ENCODE measurements around the gene TAX1BP1.

The TAX1BP1 gene

DNA sequence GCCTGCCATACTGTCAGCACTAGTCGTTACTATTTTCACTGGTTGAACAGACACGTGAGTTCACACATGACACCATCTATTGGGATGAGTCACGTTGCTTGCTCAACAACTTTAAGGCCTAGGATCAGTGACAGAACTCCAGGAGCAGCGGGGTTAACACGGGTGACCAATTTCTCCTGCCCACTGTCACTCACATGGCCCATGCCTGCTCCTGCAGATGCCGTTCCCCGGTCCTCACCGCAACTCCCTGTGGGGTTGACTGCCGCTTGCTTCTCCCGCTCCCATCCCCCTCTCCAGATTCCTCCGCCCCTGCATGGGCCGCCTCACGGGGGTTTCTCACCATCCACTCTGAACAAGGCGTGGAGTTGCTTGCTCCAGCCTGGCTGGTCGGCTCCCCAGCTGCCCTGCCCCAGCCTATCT is 128.2 kb downstream of the TAX1BP1 start:
- WGBS (ENCODE audit: insufficient coverage) = 97% methylated on average over 15 of the region's 15 CpGs
- ChIA-PET POLR2A (no interaction called here), CTCF (interaction anchor here (0.7 kb wide), 1 partner anchor 15 kb away, joined by 3 read pairs; no protein-coding TSS in a partner anchor)
- Histone ChIP-seq H3K36me3 (ENCODE audit: control insufficient read depth in 4 of 4, insufficient read depth in 4 of 4, low read length in 3 of 4) (no peaks in the 10 kb centered on the region), H3K27ac (ENCODE audit: insufficient read depth in 1 of 2, low read depth in 1 of 2, low read length in 2 of 2, poor library complexity in 1 of 2, severe bottlenecking in 2 of 2) (no peak overlapping the region), H3K4me3 (ENCODE audit: control insufficient read depth in 1 of 7, extremely low read depth in 1 of 7, insufficient read depth in 4 of 7, low read depth in 2 of 7, low read length in 6 of 7) (no peak overlapping the region), H3K27me3 (replicated peaks in 2 of 5; ENCODE audit: control insufficient read depth in 4 of 5, insufficient read depth in 5 of 5, low read length in 4 of 5) (no peaks in the 10 kb centered on the region), H3K9me3 (ENCODE audit: control extremely low read depth in 1 of 5, control insufficient read depth in 4 of 5, insufficient read depth in 2 of 5, low read depth in 1 of 5, low read length in 4 of 5) (no peaks in the 10 kb centered on the region), H3K4me1 (ENCODE audit: control extremely low read depth in 1 of 4, control insufficient read depth in 4 of 4, insufficient read depth in 4 of 4, low read length in 3 of 4) (no peaks in the 10 kb centered on the region)
- no peak for DNase-seq

DNA sequence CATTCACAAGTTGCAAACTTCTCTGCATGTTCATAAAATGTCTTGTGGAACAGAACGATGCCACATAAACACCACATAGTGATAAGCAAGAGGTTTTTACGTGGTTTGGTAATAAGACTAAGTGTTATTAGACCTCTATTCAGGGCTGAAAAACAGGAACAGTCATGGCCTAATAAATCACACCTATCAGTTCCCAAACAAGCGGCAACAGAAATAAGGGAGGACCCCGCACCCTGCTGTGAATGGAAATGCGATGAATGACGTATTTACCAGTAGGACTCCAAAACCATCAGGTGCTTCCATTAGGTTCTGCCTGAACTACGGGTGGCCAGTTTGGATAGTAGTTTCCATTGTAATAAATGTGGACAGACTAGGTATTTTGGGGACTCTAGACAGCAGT is 129.1 kb downstream of the TAX1BP1 start:
- no peaks in the 10 kb centered on the region for H3K9me3 ChIP-seq (ENCODE audit: control extremely low read depth in 1 of 5, control insufficient read depth in 4 of 5, insufficient read depth in 2 of 5, low read depth in 1 of 5, low read length in 4 of 5)
- peak; percentile 14 to 66 (median 52) for DNase-seq
- H3K36me3 ChIP-seq (ENCODE audit: control insufficient read depth in 4 of 4, insufficient read depth in 4 of 4, low read length in 3 of 4) = no peaks in the 10 kb centered on the region
- ChIA-PET CTCF (no interaction called here), POLR2A (no interaction called here)
- no peak overlapping the region for H3K27ac ChIP-seq (ENCODE audit: insufficient read depth in 1 of 2, low read depth in 1 of 2, low read length in 2 of 2, poor library complexity in 1 of 2, severe bottlenecking in 2 of 2)
- H3K27me3 ChIP-seq (replicated peaks in 2 of 5; ENCODE audit: control insufficient read depth in 4 of 5, insufficient read depth in 5 of 5, low read length in 4 of 5) = no peaks in the 10 kb centered on the region
- WGBS (ENCODE audit: insufficient coverage) = 25% methylated on average over 5 of the region's 7 CpGs
- peaks cover 0 to 3% (median 1%) of the 10 kb centered on the region in 4 experiments for H3K4me1 ChIP-seq (ENCODE audit: control extremely low read depth in 1 of 4, control insufficient read depth in 4 of 4, insufficient read depth in 4 of 4, low read length in 3 of 4)
- no peak overlapping the region for H3K4me3 ChIP-seq (ENCODE audit: control insufficient read depth in 1 of 7, extremely low read depth in 1 of 7, insufficient read depth in 4 of 7, low read depth in 2 of 7, low read length in 6 of 7)

DNA sequence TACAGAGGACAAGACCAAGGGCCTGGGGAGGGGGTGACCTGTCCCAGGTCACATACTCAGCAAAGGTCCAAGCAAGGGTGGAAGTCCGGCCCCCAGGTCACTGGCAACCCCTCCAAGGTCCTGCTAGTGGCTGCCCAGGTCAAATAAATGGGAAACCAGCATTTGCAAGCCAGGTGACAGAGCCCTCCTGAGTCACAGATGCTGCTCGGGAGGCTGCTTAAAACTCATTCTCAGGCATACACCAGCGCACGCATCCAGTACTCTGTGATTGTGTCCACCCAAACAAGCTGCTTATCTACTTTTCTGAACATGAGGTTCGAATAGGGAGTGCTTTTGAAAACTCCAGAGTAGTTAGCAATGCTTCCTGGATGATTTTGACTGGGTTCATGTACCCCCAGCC is 130.6 kb downstream of the TAX1BP1 start:
- no peaks in the 10 kb centered on the region for H3K36me3 ChIP-seq (ENCODE audit: control insufficient read depth in 4 of 4, insufficient read depth in 4 of 4, low read length in 3 of 4)
- H3K4me1 ChIP-seq (ENCODE audit: control extremely low read depth in 1 of 4, control insufficient read depth in 4 of 4, insufficient read depth in 4 of 4, low read length in 3 of 4) = peaks cover 0 to 7% (median 5%) of the 10 kb centered on the region in 4 experiments
- no peaks in the 10 kb centered on the region for H3K27me3 ChIP-seq (replicated peaks in 2 of 5; ENCODE audit: control insufficient read depth in 4 of 5, insufficient read depth in 5 of 5, low read length in 4 of 5)
- DNase-seq = no peak
- H3K4me3 ChIP-seq (ENCODE audit: control insufficient read depth in 1 of 7, extremely low read depth in 1 of 7, insufficient read depth in 4 of 7, low read depth in 2 of 7, low read length in 6 of 7) = no peak overlapping the region
- CTCF ChIA-PET = interaction anchor here (0.7 kb wide), 1 partner anchor 9 kb away, joined by 4 read pairs; no protein-coding TSS in a partner anchor
- POLR2A ChIA-PET = no interaction called here
- H3K9me3 ChIP-seq (ENCODE audit: control extremely low read depth in 1 of 5, control insufficient read depth in 4 of 5, insufficient read depth in 2 of 5, low read depth in 1 of 5, low read length in 4 of 5) = no peaks in the 10 kb centered on the region
- 89% methylated on average over 5 of the region's 5 CpGs for WGBS (ENCODE audit: insufficient coverage)
- H3K27ac ChIP-seq (ENCODE audit: insufficient read depth in 1 of 2, low read depth in 1 of 2, low read length in 2 of 2, poor library complexity in 1 of 2, severe bottlenecking in 2 of 2) = no peak overlapping the region

DNA sequence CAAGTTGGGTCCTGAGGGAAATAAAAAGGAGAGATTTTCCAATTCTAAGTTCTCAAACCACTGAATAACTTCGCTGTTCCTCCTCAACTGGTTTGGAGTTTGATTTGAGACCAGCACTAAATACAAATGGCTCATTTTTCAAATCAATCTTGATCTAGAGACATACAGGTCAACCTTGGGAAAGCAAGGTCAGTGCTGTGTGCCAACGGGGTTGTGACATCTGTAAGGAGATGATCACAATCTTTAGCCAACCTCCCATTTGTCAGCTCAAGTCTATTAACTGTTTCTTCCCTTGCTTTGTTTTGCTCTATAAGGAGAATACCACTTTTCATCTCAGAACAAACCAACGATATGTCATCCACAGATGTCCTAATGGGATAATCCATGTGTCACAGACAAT is 131.1 kb downstream of the TAX1BP1 start:
- Histone ChIP-seq H3K36me3 (ENCODE audit: control insufficient read depth in 4 of 4, insufficient read depth in 4 of 4, low read length in 3 of 4) (no peaks in the 10 kb centered on the region), H3K27me3 (replicated peaks in 2 of 5; ENCODE audit: control insufficient read depth in 4 of 5, insufficient read depth in 5 of 5, low read length in 4 of 5) (no peaks in the 10 kb centered on the region), H3K27ac (ENCODE audit: insufficient read depth in 1 of 2, low read depth in 1 of 2, low read length in 2 of 2, poor library complexity in 1 of 2, severe bottlenecking in 2 of 2) (no peak overlapping the region), H3K4me3 (ENCODE audit: control insufficient read depth in 1 of 7, extremely low read depth in 1 of 7, insufficient read depth in 4 of 7, low read depth in 2 of 7, low read length in 6 of 7) (no peak overlapping the region), H3K4me1 (ENCODE audit: control extremely low read depth in 1 of 4, control insufficient read depth in 4 of 4, insufficient read depth in 4 of 4, low read length in 3 of 4) (peaks cover 0 to 7% (median 5%) of the 10 kb centered on the region in 4 experiments), H3K9me3 (ENCODE audit: control extremely low read depth in 1 of 5, control insufficient read depth in 4 of 5, insufficient read depth in 2 of 5, low read depth in 1 of 5, low read length in 4 of 5) (no peaks in the 10 kb centered on the region)
- DNase-seq = no peak
- CTCF ChIA-PET = interaction anchor here (0.7 to 1.8 kb wide), 2 partner anchors 10 to 18 kb away, joined by 4 read pairs; no protein-coding TSS in a partner anchor
- POLR2A ChIA-PET = no interaction called here
- 100% methylated on average over 2 of the region's 3 CpGs for WGBS (ENCODE audit: insufficient coverage)

DNA sequence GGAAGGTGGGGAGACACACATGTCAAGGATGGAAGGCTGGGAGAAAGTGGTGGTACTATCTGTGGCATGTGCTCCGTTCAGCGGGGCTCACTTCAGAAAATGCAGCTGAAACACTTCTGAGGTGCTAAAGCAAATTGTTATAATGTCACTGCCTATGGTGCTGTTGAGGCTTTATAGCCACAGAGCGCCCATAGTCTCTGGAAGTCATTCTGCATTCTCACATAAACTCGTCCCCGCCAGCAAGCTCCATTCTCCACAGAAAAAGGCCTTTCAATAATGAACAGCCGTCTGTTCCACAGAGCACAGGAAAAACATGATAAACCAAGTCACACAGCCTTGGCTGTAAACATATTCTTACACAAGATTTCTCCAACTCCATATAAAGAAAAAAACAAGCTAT is 131.9 kb downstream of the TAX1BP1 start:
- WGBS (ENCODE audit: insufficient coverage) = 96% methylated on average over 6 of the region's 6 CpGs
- Histone ChIP-seq H3K36me3 (ENCODE audit: control insufficient read depth in 4 of 4, insufficient read depth in 4 of 4, low read length in 3 of 4) (no peaks in the 10 kb centered on the region), H3K9me3 (ENCODE audit: control extremely low read depth in 1 of 5, control insufficient read depth in 4 of 5, insufficient read depth in 2 of 5, low read depth in 1 of 5, low read length in 4 of 5) (no peaks in the 10 kb centered on the region), H3K27ac (ENCODE audit: insufficient read depth in 1 of 2, low read depth in 1 of 2, low read length in 2 of 2, poor library complexity in 1 of 2, severe bottlenecking in 2 of 2) (no peak overlapping the region), H3K4me1 (ENCODE audit: control extremely low read depth in 1 of 4, control insufficient read depth in 4 of 4, insufficient read depth in 4 of 4, low read length in 3 of 4) (peaks cover 0 to 7% (median 5%) of the 10 kb centered on the region in 4 experiments), H3K4me3 (ENCODE audit: control insufficient read depth in 1 of 7, extremely low read depth in 1 of 7, insufficient read depth in 4 of 7, low read depth in 2 of 7, low read length in 6 of 7) (no peak overlapping the region), H3K27me3 (replicated peaks in 2 of 5; ENCODE audit: control insufficient read depth in 4 of 5, insufficient read depth in 5 of 5, low read length in 4 of 5) (no peaks in the 10 kb centered on the region)
- POLR2A ChIA-PET = no interaction called here
- CTCF ChIA-PET = interaction anchor here (0.7 to 1.8 kb wide), 3 partner anchors 17 to 528 kb away, joined by 3 to 4 read pairs (median 3); no protein-coding TSS in a partner anchor
- no peak for DNase-seq

DNA sequence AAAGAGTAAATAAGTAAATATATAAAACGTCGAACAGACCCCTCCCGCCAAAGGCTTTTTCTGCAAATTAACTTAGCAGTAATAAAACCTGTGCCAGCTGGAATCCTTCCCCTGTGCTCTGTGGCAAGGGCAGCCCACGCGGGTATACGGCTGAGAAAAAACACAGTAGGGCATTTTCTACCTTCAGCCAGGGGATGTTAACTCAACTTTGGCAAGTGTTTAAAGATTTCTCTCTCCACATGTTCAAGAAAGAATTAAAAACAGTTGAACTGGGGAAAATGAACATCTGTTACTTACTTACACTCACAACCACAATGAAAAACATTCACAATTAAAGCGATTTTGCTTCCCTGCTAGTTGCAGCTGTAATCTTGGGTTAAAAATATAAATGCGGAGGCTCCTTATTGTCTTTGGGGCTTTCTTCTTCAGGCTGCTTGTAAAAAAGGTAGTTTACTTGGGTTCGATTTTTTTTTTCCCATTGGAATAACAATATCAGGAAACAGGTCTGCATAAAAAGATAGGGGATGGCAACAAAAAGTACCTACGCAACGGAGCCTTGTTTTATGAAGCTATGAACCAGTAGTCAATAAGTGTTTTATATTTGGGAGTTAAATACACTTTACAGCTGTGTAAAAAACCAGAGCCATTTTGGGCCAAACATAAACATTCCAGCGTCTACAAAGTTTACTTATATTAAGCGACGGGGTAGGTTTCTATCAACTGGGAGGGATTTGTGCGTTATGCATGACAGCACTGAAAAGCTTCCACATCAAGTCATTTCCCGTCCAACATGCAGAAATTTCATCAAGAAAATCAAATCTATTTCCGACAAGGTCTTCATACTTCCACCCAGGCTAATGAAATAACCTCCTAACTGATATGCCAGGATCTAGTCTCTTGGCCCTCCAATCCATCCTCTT is 132.7 kb downstream of the TAX1BP1 start:
- Histone ChIP-seq H3K4me3 (ENCODE audit: control insufficient read depth in 1 of 7, extremely low read depth in 1 of 7, insufficient read depth in 4 of 7, low read depth in 2 of 7, low read length in 6 of 7) (no peak overlapping the region), H3K36me3 (ENCODE audit: control insufficient read depth in 4 of 4, insufficient read depth in 4 of 4, low read length in 3 of 4) (no peaks in the 10 kb centered on the region), H3K4me1 (ENCODE audit: control extremely low read depth in 1 of 4, control insufficient read depth in 4 of 4, insufficient read depth in 4 of 4, low read length in 3 of 4) (peaks cover 0 to 7% (median 5%) of the 10 kb centered on the region in 4 experiments), H3K27me3 (replicated peaks in 2 of 5; ENCODE audit: control insufficient read depth in 4 of 5, insufficient read depth in 5 of 5, low read length in 4 of 5) (no peaks in the 10 kb centered on the region), H3K9me3 (ENCODE audit: control extremely low read depth in 1 of 5, control insufficient read depth in 4 of 5, insufficient read depth in 2 of 5, low read depth in 1 of 5, low read length in 4 of 5) (no peaks in the 10 kb centered on the region), H3K27ac (ENCODE audit: insufficient read depth in 1 of 2, low read depth in 1 of 2, low read length in 2 of 2, poor library complexity in 1 of 2, severe bottlenecking in 2 of 2) (no peak overlapping the region)
- ChIA-PET POLR2A (no interaction called here), CTCF (interaction anchor here (0.7 to 1.8 kb wide), 3 partner anchors 16 to 529 kb away, joined by 3 to 4 read pairs (median 3); no protein-coding TSS in a partner anchor)
- WGBS (ENCODE audit: insufficient coverage) = 93% methylated on average over 15 of the region's 17 CpGs
- DNase-seq = no peak
